OCI-LY1 (cell line): ENCODE measurements around the gene NOL6.

Experiments used
- H2AFZ ChIP-seq: fragments of 200-600 bp; sonication (generic), shearing (Covaris generic); 2 replicates; pipeline ENCODE4 v1.6.0; 2014; ENCODE audit warnings: antibody characterized with exemption, mild to moderate bottlenecking, low read length
- H3F3A ChIP-seq: fragments of 200-600 bp; sonication (generic), shearing (Covaris generic); 2 replicates; pipeline ENCODE4 v1.6.0; 2014; ENCODE audit warnings: mild to moderate bottlenecking, antibody characterized with exemption, low read length, moderate library complexity; ENCODE audit not compliant: insufficient read depth
- H3K27ac ChIP-seq: fragments of 200-600 bp; sonication (generic); 2 replicates; pipeline ENCODE4 v1.5.1; 2014; ENCODE audit warnings: low read length, mixed run types, mild to moderate bottlenecking, low read depth; ENCODE audit not compliant: poor library complexity, severe bottlenecking
- H3K27me3 ChIP-seq: fragments of 200-600 bp; sonication (generic); 2 replicates; pipeline ENCODE4 v1.6.0; 2014; ENCODE audit warnings: antibody characterized with exemption, mild to moderate bottlenecking, low read length, moderate library complexity; ENCODE audit not compliant: insufficient read depth
- H3K36me3 ChIP-seq: fragments of 200-600 bp; sonication (generic); 2 replicates; pipeline ENCODE4 v1.6.1; 2014; ENCODE audit warnings: mild to moderate bottlenecking, antibody characterized with exemption, low read length, moderate library complexity, mixed read lengths; ENCODE audit not compliant: insufficient read depth
- H3K4me1 ChIP-seq: fragments of 200-600 bp; sonication (generic); 2 replicates; pipeline ENCODE4 v1.5.1; 2014; ENCODE audit warnings: mild to moderate bottlenecking, low read length, moderate library complexity; ENCODE audit not compliant: insufficient read depth, severe bottlenecking
- H3K4me2 ChIP-seq: fragments of 200-600 bp; sonication (generic), shearing (Covaris generic); 2 replicates; pipeline ENCODE4 v1.6.1; 2014; ENCODE audit warnings: low read length
- H3K4me3 ChIP-seq: fragments of 200-600 bp; sonication (generic); 2 replicates; pipeline ENCODE4 v1.5.1; 2014; ENCODE audit warnings: low read length, low read depth, mild to moderate bottlenecking, mixed read lengths; ENCODE audit not compliant: poor library complexity, severe bottlenecking
- H3K79me2 ChIP-seq: fragments of 200-600 bp; shearing (Covaris generic); 2 replicates; pipeline ENCODE4 v1.6.1; 2016; ENCODE audit warnings: mixed run types, low read length, mixed read lengths; ENCODE audit not compliant: insufficient read depth
- H3K9ac ChIP-seq: fragments of 200-600 bp; sonication (generic), shearing (Covaris generic); 2 replicates; pipeline ENCODE4 v1.6.1; 2014; ENCODE audit warnings: mild to moderate bottlenecking, low read length, mixed read lengths
- H3K9me2 ChIP-seq: fragments of 200-600 bp; sonication (generic), shearing (Covaris generic); 2 replicates; pipeline ENCODE4 v1.6.1; 2014; ENCODE audit warnings: low read depth, mild to moderate bottlenecking, low read length, mixed read lengths
- H3K9me3 ChIP-seq: fragments of 200-600 bp; shearing (Covaris generic); 2 replicates; pipeline ENCODE4 v1.6.1; 2014; ENCODE audit warnings: low read length, mixed read lengths
- H4K20me1 ChIP-seq: fragments of 200-600 bp; sonication (generic), shearing (Covaris generic); 2 replicates; pipeline ENCODE4 v1.6.0; 2016; ENCODE audit warnings: mild to moderate bottlenecking, low read length; ENCODE audit not compliant: insufficient read depth
- EZH2 ChIP-seq: fragments of 200-600 bp; sonication (generic), shearing (Covaris generic); IDR thresholded peaks from 2 replicates; pipeline ENCODE4 v1.8.0; 2017; ENCODE audit warnings: borderline replicate concordance, mixed run types, mild to moderate bottlenecking, antibody characterized with exemption, low read length, moderate library complexity, mixed read lengths
- TF ChIP-seq, protein P1 (sequence below): fragments of 200-600 bp; sonication (generic), shearing (Covaris generic); IDR thresholded peaks from 2 replicates; pipeline ENCODE4 v1.5.1; 2017; ENCODE audit warnings: mild to moderate bottlenecking, antibody characterized with exemption, low read length, moderate library complexity, mixed read lengths

NOL6 gene

DNA sequence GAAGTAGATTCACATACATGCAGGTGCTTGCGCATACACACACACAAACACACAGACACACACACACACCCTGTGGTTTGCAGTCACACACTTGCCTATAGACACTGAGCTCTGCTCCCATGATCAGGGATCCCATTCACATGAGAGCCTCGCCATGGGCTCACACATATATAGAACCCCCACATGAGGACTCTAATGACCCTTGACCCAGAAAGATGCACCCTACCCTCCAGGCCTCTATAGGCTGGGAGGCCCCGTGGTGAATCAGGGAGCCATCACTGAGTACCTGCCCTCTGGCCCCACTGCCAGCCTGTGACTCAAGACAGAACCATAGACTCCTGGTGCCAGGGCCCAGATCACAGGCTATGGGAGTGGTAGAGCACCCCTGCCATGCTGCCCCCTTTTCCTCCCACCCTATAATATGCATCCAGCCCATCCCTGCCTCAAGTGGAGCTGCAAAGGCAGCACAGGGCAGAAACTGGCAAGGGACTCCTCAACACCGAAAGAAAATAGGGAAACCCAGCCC is 23.0 kb downstream of the NOL6 start:
- Histone ChIP-seq H3K4me1 (peaks cover 46% of the 10 kb centered on the region), H3K9me3 (no peaks in the 10 kb centered on the region), H3K27ac (no peak overlapping the region), H3K36me3 (no peaks in the 10 kb centered on the region), H3K9me2 (no peaks in the 10 kb centered on the region), H3K4me3 (no peak overlapping the region), H3K9ac (no peak overlapping the region), H3K4me2 (no peak overlapping the region), H3F3A (no peaks in the 10 kb centered on the region), H3K79me2 (no peaks in the 10 kb centered on the region), H2AFZ (no peak overlapping the region), H3K27me3 (no peaks in the 10 kb centered on the region), H4K20me1 (no peaks in the 10 kb centered on the region)
- TF ChIP-seq, protein P1, sequence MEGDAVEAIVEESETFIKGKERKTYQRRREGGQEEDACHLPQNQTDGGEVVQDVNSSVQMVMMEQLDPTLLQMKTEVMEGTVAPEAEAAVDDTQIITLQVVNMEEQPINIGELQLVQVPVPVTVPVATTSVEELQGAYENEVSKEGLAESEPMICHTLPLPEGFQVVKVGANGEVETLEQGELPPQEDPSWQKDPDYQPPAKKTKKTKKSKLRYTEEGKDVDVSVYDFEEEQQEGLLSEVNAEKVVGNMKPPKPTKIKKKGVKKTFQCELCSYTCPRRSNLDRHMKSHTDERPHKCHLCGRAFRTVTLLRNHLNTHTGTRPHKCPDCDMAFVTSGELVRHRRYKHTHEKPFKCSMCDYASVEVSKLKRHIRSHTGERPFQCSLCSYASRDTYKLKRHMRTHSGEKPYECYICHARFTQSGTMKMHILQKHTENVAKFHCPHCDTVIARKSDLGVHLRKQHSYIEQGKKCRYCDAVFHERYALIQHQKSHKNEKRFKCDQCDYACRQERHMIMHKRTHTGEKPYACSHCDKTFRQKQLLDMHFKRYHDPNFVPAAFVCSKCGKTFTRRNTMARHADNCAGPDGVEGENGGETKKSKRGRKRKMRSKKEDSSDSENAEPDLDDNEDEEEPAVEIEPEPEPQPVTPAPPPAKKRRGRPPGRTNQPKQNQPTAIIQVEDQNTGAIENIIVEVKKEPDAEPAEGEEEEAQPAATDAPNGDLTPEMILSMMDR = no peak
- TF ChIP-seq EZH2 = no peak

DNA sequence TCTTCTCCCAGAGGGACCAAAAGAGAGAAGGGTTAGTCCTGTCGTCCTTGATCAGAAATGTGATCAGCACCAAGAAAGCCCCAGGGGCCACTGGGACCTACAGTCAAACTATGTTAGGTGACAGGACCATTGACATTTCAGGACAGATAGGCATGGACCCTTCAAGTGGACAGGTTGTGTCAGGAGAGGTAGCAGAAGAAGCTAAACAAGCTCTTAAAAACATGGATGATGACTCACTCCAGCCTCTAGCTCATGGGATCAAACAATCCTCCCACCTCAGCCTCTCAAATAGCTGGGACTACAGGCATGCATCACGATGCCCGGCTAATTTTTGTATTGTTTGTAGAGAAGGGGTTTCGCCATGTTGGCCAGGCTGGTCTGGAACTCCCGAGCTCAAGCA is 24.0 kb downstream of the NOL6 start:
- no peaks in the 10 kb centered on the region for H3K9me3 ChIP-seq
- no peaks in the 10 kb centered on the region for H3F3A ChIP-seq
- H3K36me3 ChIP-seq = no peaks in the 10 kb centered on the region
- no peak overlapping the region for H3K9ac ChIP-seq
- no peak overlapping the region for H3K4me3 ChIP-seq
- no peak overlapping the region for H3K4me2 ChIP-seq
- H3K27me3 ChIP-seq = no peaks in the 10 kb centered on the region
- H2AFZ ChIP-seq = no peak overlapping the region
- no peak overlapping the region for H3K27ac ChIP-seq
- no peaks in the 10 kb centered on the region for H3K9me2 ChIP-seq
- no peaks in the 10 kb centered on the region for H4K20me1 ChIP-seq
- H3K4me1 ChIP-seq = peaks cover 47% of the 10 kb centered on the region
- no peaks in the 10 kb centered on the region for H3K79me2 ChIP-seq
- no peak for TF ChIP-seq EZH2
- TF ChIP-seq, protein P1 = no peak

DNA sequence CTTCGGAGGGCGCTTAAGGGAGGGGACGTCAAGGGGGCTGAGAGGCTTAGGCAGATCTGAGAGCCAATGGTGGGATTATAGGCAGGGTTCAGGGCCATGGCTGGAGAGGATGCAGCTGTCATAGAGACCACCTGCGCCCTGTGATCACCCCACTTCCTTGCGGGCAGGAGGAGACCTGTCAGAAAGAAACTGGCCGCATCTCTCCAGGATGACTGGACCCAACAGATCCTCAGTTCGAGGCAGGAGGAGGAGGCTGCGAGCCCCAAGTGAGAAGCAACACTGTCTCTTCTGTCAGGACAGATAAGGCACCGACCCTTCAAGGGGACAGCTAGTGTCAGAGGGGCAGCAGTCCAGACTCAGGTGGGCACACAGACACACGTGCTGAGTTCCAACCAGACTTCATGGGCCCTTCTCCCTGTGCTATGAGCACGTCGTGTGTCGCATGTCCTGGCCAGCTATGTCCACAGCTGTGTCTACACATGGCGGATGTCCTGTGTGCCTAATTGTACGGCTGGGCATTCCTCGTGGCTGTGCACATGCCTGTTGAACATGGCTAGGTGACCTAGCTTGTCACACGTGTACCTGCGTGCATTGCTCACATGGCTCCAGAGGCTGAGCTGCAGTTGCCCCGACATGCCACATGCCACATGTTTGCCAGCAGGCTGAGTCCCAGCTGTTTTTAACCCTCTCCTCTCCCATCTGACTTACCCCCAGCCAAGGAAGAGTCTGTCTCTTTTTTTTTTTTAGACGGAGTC is 25.7 kb downstream of the NOL6 start:
- no peak overlapping the region for H2AFZ ChIP-seq
- no peaks in the 10 kb centered on the region for H3K79me2 ChIP-seq
- H3K4me3 ChIP-seq = peak overlapping the region; percentile 64
- no peaks in the 10 kb centered on the region for H3K9me2 ChIP-seq
- no peaks in the 10 kb centered on the region for H3F3A ChIP-seq
- H4K20me1 ChIP-seq = no peaks in the 10 kb centered on the region
- TF ChIP-seq, protein P1 = no peak
- TF ChIP-seq EZH2 = no peak
- H3K9ac ChIP-seq = peak overlapping the region; percentile 44; the same call in 1 of the 2 replicates
- no peaks in the 10 kb centered on the region for H3K27me3 ChIP-seq
- peaks cover 30% of the 10 kb centered on the region for H3K4me1 ChIP-seq
- no peaks in the 10 kb centered on the region for H3K9me3 ChIP-seq
- no peak overlapping the region for H3K27ac ChIP-seq
- H3K4me2 ChIP-seq = peak overlapping the region; percentile 83
- H3K36me3 ChIP-seq = no peaks in the 10 kb centered on the region
